GM12892 (cell line): ENCODE data around the gene HIKESHI.

ENCODE experiments used
- POLR2A ChIP-seq: IDR thresholded peaks from 2 replicates; pipeline ENCODE4 v1.6.1; 2011; ENCODE audit warnings: low read depth, low read length, control low read depth
- POLR2AphosphoS5 ChIP-seq: IDR thresholded peaks from 2 replicates; pipeline ENCODE4 v1.6.1; 2011; ENCODE audit warnings: low read depth, low read length, control low read depth

GRCh38 chr11:86372041-86372440 lies 70.0 kb downstream of the HIKESHI start:
- TF ChIP-seq POLR2A (no peak), POLR2AphosphoS5 (no peak)
